GM23248 (cell line): Measurements from ENCODE around the gene OLFM3.

Experiments
- EZH2 ChIP-seq: fragments of 200-600 bp; sonication (generic); IDR thresholded peaks from 2 replicates; pipeline ENCODE4 v1.6.1; 2018; ENCODE audit warnings: antibody characterized with exemption, mild to moderate bottlenecking; ENCODE audit not compliant: insufficient read depth, poor library complexity, severe bottlenecking
- EZH2phosphoT487 ChIP-seq: fragments of 200-600 bp; sonication (generic); IDR thresholded peaks from 2 replicates; pipeline ENCODE4 v1.6.1; 2018; ENCODE audit warnings: antibody characterized with exemption, moderate library complexity, mild to moderate bottlenecking, low read depth; ENCODE audit not compliant: insufficient read depth

GRCh38 chr1:101980974-101981373, 15.8 kb downstream of the OLFM3 start:
- TF ChIP-seq EZH2 = no peak
- no peak for TF ChIP-seq EZH2phosphoT487
